ENCODE results near the gene CFI.
"Not testable (repeated sequence)": the region's sequence is repeated elsewhere in the genome, so short reads cannot be mapped to it uniquely, and the experiment has no call there.

Gene CFI

GRCh38 chr4:109803924-109804571, 2.2 kb upstream of the CFI start:
- in situ Hi-C loops (cut with HindIII; ENCODE audit: low pct_ligation_motif_present, low pct_unique_long_range_greater_than_20kb, low sequenced_read_pairs): no loop called here
- DNase-seq: peak; percentile 58

DNA sequence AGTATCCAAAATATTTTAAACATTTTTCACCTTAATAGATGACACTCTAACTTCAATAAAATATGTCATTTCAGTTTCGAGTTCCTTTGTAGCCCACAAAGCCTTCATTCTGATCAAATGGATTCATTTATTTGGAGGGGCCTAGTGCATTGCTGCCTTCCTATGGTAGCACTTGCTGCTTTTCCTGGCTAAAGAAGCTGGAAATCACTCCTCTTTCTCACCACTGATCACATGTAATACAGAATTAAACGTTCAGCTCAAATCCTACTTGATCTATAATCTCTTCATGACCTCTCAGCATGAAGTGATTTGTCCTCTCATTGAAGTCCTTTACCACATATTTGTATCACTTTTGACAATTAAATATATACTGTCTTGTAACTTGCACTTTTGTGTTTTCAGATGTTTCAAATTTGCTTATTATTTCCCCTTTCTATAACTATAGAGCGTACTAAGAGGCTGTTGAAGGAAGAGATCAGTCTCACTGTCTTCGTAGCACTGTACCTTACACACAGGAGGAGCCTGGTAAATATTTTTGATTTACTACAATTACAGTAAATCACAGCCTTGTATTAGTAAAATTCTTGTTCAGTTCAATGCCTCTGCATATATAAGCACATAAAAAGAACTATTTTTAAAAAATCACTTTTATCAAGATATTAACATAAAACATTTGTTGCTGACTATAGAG, 555 bp downstream of the CFI start:
- in situ Hi-C loops (cut with HindIII; ENCODE audit: low pct_ligation_motif_present, low pct_unique_long_range_greater_than_20kb, low sequenced_read_pairs): no loop called here

GRCh38 chr4:109798866-109799265, 2.9 kb downstream of the CFI start:
- in situ Hi-C loops (cut with HindIII; ENCODE audit: low pct_ligation_motif_present, low pct_unique_long_range_greater_than_20kb, low sequenced_read_pairs): no loop called here
- no peak for DNase-seq

More for the DNA sequence above, 555 bp downstream of the CFI start:
- peak; percentile 9 for DNase-seq

- DNase-seq: no peak
Measured at GRCh38 chr4:109795059-109795458, 6.7 kb downstream of the CFI start.

DNA sequence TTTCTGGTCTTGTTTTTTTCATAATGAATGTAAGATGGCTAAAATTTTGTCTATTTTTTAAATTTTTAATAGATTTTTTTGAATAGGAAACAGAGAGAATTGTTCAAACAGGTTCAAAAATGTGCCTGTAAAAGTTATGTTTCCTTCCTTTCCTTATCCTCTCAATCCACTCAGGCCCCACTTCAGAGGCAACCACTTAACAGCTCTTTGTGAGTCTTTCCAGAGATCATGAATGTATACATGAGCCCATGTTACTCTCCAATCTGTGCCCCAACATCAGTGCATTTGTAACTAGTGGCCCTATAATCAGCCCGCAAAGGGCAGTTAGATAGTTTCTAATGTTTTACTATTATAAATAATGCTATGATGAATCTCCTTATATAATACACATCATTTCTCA, 14.0 kb downstream of the CFI start:
- DNase-seq: no peak
- in situ Hi-C loops (cut with HindIII; ENCODE audit: low pct_ligation_motif_present, low pct_unique_long_range_greater_than_20kb, low sequenced_read_pairs): no loop called here

More at GRCh38 chr4:109795059-109795458, 6.7 kb downstream of the CFI start:
- in situ Hi-C loops (cut with HindIII; ENCODE audit: low pct_ligation_motif_present, low pct_unique_long_range_greater_than_20kb, low sequenced_read_pairs): no loop called here

GRCh38 chr4:109786846-109787245, 15.0 kb downstream of the CFI start:
- DNase-seq: no peak
- in situ Hi-C loops (cut with HindIII; ENCODE audit: low pct_ligation_motif_present, low pct_unique_long_range_greater_than_20kb, low sequenced_read_pairs): no loop called here

DNA sequence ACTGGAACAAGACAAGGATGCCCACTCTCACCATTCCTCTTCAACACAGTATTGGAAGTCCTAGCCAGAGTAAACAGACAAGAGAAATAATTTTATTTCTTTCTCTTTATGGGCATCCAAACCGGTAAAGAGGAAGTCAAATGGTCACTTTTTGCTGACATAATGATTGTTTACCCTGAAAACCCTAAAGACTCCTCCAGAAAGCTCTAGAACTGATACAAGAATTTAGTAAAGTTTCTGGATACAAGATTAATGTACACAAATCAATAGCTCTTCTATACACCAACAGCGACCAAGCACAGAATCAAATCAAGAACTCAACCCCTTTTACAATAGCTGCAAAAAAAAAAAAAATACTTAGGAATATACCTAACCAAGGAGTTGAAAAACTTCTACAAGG, 19.7 kb downstream of the CFI start:
- in situ Hi-C loops (cut with HindIII; ENCODE audit: low pct_ligation_motif_present, low pct_unique_long_range_greater_than_20kb, low sequenced_read_pairs); DNase-seq: not testable (repeated sequence)

DNA sequence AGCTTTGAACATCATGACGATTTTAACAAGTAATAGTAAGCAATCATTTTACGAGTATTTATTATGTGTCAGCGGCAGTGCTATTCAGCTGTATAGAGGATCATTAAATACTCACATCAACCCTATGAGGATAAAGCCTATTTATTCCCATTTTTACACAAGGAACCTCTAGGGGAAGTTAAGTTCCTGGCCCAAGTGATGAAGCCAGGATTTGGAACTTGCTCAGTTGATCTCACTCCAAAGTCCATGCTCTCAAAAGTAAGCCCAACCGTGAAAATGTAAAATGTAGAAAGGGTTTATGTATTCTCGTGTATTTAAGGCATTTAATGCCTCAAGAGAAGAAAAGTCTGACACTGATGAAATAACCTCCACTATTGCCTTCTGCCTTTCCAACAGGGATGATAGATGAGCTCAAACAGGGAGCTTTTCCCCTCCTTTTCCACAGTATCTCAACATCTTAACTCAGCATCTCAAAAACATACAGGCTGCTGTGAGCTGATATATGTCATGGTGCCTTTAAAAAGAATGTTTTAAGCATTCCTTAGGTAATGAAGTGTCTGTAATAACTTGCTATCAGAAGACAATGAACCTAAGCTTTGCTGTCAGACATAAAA, 36.9 kb downstream of the CFI start:
- in situ Hi-C loops (cut with HindIII; ENCODE audit: low pct_ligation_motif_present, low pct_unique_long_range_greater_than_20kb, low sequenced_read_pairs): no loop called here
- no peak for DNase-seq

DNA sequence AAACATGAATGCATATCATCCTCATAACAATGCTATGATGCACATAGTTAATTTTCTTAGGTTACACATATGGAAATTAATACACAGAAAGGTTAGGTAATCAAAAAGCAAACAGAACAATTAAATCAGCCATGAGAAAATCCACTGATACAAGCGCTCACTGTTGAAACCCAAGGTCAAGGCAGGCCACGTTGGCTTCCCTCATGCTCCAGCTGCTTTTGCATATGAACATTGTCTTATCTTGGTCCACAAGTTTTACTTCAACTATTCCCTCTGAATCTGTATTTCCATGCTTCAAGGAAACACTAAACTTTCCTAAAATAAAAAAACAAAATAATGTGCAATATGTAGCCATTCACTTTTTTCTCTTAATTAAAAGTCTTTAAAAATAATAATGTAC, 37.4 kb downstream of the CFI start:
- in situ Hi-C loops (cut with HindIII; ENCODE audit: low pct_ligation_motif_present, low pct_unique_long_range_greater_than_20kb, low sequenced_read_pairs): no loop called here
- no peak for DNase-seq

GRCh38 chr4:109760682-109761081, 41.1 kb downstream of the CFI start:
- in situ Hi-C loops (cut with HindIII; ENCODE audit: low pct_ligation_motif_present, low pct_unique_long_range_greater_than_20kb, low sequenced_read_pairs): no loop called here
- DNase-seq: no peak

- in situ Hi-C loops (cut with HindIII; ENCODE audit: low pct_ligation_motif_present, low pct_unique_long_range_greater_than_20kb, low sequenced_read_pairs): no loop called here
- no peak for DNase-seq
Measured at GRCh38 chr4:109755656-109756055, 46.1 kb downstream of the CFI start.

- in situ Hi-C loops (cut with HindIII; ENCODE audit: low pct_ligation_motif_present, low pct_unique_long_range_greater_than_20kb, low sequenced_read_pairs): no loop called here
Measured at GRCh38 chr4:109754093-109754857, 47.5 kb downstream of the CFI start.

DNA sequence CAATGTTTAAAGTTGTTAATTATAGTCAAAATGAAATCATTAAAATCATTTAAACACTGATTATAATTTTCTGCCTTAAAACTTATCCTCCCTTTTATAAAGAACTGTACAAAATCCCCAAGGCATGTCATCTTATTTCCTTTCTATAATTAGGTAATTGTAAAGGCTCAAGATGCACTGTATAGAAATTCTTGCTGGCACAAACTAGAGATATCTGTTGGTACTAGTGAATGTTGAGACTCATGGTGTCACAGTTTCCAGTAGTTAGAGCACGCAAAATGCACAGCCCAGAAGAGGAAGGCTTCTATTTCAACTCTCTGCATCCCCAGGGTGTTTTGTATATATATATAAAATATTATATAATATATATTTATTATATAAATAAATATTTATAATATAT, 49.3 kb downstream of the CFI start:
- in situ Hi-C loops (cut with HindIII; ENCODE audit: low pct_ligation_motif_present, low pct_unique_long_range_greater_than_20kb, low sequenced_read_pairs): no loop called here
- DNase-seq: no peak

More at GRCh38 chr4:109754093-109754857, 47.5 kb downstream of the CFI start:
- DNase-seq: no peak

GRCh38 chr4:109751852-109752251, 49.9 kb downstream of the CFI start:
- DNase-seq: no peak

GRCh38 chr4:109750652-109751244, 51.1 kb downstream of the CFI start:
- DNase-seq: no peak
- in situ Hi-C loops (cut with HindIII; ENCODE audit: low pct_ligation_motif_present, low pct_unique_long_range_greater_than_20kb, low sequenced_read_pairs): no loop called here

More at GRCh38 chr4:109751852-109752251, 49.9 kb downstream of the CFI start:
- in situ Hi-C loops (cut with HindIII; ENCODE audit: low pct_ligation_motif_present, low pct_unique_long_range_greater_than_20kb, low sequenced_read_pairs): no loop called here

DNA sequence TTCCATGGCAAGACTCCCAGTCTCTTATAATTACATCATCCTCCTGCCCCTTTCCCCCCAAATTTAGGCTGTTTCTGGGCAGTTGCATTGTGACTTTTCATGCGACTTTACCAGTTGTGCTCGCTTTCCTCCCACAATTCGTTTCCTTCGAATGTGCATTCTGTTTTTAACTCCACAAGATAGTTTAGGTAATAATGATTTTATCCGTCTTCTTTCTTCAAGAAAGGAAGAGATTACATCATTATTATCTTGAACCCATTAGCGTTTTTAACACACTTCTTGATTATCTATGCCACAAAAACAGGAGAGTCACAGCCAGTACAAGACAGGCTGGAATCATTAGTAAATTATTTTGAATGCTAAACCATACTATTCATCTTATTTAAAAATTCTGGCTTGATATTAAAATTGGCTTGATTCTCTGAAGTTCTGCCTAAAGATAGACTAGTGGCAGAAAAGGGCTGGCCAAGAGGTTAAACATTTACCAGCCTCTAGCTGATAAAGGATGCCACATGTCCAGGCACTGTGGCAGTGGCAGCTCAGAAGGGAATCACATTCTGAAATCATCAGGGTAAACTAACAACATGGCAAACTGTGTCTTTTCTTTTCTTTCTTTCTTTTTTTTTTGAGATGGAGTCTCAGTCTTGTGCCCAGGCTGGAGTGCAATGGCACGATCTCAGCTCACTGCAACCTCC, 52.3 kb downstream of the CFI start:
- in situ Hi-C loops (cut with HindIII; ENCODE audit: low pct_ligation_motif_present, low pct_unique_long_range_greater_than_20kb, low sequenced_read_pairs): no loop called here
- no peak for DNase-seq

DNA sequence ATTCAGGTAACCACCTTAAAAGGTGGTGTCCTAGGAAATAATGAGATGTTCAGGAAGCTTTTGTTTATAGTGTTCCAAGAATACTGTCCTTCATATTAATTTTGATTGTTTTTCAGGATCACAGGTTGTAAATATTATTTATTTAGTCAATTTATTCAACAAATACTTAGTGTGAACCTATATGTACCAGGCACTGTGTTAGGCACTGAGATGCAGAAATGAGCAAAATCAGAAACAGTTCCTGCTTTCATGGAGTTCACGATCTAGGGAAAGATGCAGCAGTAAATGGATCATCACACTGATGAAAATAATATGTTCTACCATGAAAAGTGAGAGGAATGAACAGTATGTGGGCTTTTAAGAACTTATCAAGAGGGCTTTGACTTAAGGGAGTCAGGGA, 53.7 kb downstream of the CFI start:
- in situ Hi-C loops (cut with HindIII; ENCODE audit: low pct_ligation_motif_present, low pct_unique_long_range_greater_than_20kb, low sequenced_read_pairs): no loop called here
- DNase-seq: no peak

- in situ Hi-C loops (cut with HindIII; ENCODE audit: low pct_ligation_motif_present, low pct_unique_long_range_greater_than_20kb, low sequenced_read_pairs): no loop called here
- no peak for DNase-seq
Measured at GRCh38 chr4:109746728-109747127, 55.1 kb downstream of the CFI start.
